ENCODE results near the gene PREX1. TPM values are rescaled to one million over a fixed set of nuclear protein-coding genes. Genes with fewer than 3 reads are reported as not detected.

PREX1 gene
- total and polyA plus RNA-seq, 2 experiments from 2014 or later, result 2.4 to 10.3 TPM

DNA sequence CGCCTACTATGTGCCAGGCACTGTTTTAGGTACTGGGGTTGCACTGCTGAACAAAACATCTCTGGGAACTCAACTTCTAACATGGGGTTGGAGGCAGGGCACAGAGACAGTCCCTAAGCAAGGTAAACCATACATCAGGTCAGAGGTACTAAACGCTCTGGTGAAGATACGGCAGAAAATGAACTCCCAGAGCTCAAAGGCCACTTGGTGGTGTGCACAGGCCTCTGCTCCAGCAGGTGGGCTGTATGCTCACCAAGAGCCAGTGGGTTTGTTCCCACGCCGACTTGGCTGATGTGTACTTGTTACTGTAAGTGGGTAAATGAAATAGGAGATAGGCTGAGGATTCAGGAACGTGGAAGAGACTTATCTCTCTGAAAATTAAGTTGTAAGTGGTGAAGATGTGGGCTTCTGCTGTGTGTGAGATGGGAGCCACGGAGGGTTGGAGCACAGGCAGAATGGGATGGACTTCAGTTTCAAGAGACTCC is 133.4 kb downstream of the PREX1 start:
- H3K79me2 ChIP-seq (replicated peaks; ENCODE audit: insufficient read depth), result no peaks in the 10 kb centered on the region
- H3K4me2 ChIP-seq, result no peak overlapping the region
- Mint-ChIP-seq H3K27me3 (ENCODE audit: insufficient read depth, low read depth, poor library complexity) (peaks cover 4% of the 10 kb centered on the region), H3K4me1 (peaks cover 6% of the 10 kb centered on the region; the same call in 2 of the 3 replicates), H3K27ac (no peak overlapping the region), H3K9me3 (no peaks in the 10 kb centered on the region), H3K4me3 (no peak overlapping the region), H3K36me3 (ENCODE audit: low read depth) (no peaks in the 10 kb centered on the region)
- H3K4me1 ChIP-seq (ENCODE audit: insufficient read depth), result no peaks in the 10 kb centered on the region; the same call in 1 of the 2 replicates
- H4K20me1 ChIP-seq (replicated peaks; ENCODE audit: insufficient read depth), result no peaks in the 10 kb centered on the region
- H3F3A ChIP-seq (replicated peaks; ENCODE audit: low read depth), result no peaks in the 10 kb centered on the region
- 0 out of 2 replicates have a peak, but pooled peaks cover 6% of the 10 kb centered on the region for H3K9me2 ChIP-seq (ENCODE audit: insufficient read depth)
- ATAC-seq, result no peak
- no peak for DNase-seq (ENCODE audit: low spot score)
- no peak overlapping the region for H2AFZ ChIP-seq
- H3K27ac ChIP-seq (ENCODE audit: low read depth), result no peak overlapping the region
- no peaks in the 10 kb centered on the region for H3K27me3 ChIP-seq (ENCODE audit: insufficient read depth)
- H3K4me3 ChIP-seq, result no peak overlapping the region
- TF ChIP-seq POLR2AphosphoS5 (IDR thresholded peaks at IDR 0.05; ENCODE audit: low read depth) (no peak), ZNF114 (CRISPR knock-in tag; IDR thresholded peaks at IDR 0.05) (no peak), CREB1 (CRISPR knock-in tag; IDR thresholded peaks at IDR 0.05; ENCODE audit: low read depth) (no peak), EZH2 (IDR thresholded peaks at IDR 0.05; ENCODE audit: low read depth, unreplicated experiment) (no peak), NANOG (IDR thresholded peaks at IDR 0.05; ENCODE audit: borderline replicate concordance) (no peak), JUNB (IDR thresholded peaks at IDR 0.05; ENCODE audit: unreplicated experiment) (no peak), STAT1 (IDR thresholded peaks at IDR 0.05; ENCODE audit: unreplicated experiment) (no peak), ZNF331 (CRISPR knock-in tag; IDR thresholded peaks at IDR 0.05; ENCODE audit: low read depth) (no peak), EZH2phosphoT487 (IDR thresholded peaks at IDR 0.05; ENCODE audit: unreplicated experiment) (no peak)
- TF ChIP-seq, protein P1, sequence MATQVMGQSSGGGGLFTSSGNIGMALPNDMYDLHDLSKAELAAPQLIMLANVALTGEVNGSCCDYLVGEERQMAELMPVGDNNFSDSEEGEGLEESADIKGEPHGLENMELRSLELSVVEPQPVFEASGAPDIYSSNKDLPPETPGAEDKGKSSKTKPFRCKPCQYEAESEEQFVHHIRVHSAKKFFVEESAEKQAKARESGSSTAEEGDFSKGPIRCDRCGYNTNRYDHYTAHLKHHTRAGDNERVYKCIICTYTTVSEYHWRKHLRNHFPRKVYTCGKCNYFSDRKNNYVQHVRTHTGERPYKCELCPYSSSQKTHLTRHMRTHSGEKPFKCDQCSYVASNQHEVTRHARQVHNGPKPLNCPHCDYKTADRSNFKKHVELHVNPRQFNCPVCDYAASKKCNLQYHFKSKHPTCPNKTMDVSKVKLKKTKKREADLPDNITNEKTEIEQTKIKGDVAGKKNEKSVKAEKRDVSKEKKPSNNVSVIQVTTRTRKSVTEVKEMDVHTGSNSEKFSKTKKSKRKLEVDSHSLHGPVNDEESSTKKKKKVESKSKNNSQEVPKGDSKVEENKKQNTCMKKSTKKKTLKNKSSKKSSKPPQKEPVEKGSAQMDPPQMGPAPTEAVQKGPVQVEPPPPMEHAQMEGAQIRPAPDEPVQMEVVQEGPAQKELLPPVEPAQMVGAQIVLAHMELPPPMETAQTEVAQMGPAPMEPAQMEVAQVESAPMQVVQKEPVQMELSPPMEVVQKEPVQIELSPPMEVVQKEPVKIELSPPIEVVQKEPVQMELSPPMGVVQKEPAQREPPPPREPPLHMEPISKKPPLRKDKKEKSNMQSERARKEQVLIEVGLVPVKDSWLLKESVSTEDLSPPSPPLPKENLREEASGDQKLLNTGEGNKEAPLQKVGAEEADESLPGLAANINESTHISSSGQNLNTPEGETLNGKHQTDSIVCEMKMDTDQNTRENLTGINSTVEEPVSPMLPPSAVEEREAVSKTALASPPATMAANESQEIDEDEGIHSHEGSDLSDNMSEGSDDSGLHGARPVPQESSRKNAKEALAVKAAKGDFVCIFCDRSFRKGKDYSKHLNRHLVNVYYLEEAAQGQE (IDR thresholded peaks at IDR 0.05; ENCODE audit: unreplicated experiment), result no peak
- TF ChIP-seq, protein P2, sequence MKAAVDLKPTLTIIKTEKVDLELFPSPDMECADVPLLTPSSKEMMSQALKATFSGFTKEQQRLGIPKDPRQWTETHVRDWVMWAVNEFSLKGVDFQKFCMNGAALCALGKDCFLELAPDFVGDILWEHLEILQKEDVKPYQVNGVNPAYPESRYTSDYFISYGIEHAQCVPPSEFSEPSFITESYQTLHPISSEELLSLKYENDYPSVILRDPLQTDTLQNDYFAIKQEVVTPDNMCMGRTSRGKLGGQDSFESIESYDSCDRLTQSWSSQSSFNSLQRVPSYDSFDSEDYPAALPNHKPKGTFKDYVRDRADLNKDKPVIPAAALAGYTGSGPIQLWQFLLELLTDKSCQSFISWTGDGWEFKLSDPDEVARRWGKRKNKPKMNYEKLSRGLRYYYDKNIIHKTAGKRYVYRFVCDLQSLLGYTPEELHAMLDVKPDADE (IDR thresholded peaks at IDR 0.05), result no peak
- TF ChIP-seq, protein P3, sequence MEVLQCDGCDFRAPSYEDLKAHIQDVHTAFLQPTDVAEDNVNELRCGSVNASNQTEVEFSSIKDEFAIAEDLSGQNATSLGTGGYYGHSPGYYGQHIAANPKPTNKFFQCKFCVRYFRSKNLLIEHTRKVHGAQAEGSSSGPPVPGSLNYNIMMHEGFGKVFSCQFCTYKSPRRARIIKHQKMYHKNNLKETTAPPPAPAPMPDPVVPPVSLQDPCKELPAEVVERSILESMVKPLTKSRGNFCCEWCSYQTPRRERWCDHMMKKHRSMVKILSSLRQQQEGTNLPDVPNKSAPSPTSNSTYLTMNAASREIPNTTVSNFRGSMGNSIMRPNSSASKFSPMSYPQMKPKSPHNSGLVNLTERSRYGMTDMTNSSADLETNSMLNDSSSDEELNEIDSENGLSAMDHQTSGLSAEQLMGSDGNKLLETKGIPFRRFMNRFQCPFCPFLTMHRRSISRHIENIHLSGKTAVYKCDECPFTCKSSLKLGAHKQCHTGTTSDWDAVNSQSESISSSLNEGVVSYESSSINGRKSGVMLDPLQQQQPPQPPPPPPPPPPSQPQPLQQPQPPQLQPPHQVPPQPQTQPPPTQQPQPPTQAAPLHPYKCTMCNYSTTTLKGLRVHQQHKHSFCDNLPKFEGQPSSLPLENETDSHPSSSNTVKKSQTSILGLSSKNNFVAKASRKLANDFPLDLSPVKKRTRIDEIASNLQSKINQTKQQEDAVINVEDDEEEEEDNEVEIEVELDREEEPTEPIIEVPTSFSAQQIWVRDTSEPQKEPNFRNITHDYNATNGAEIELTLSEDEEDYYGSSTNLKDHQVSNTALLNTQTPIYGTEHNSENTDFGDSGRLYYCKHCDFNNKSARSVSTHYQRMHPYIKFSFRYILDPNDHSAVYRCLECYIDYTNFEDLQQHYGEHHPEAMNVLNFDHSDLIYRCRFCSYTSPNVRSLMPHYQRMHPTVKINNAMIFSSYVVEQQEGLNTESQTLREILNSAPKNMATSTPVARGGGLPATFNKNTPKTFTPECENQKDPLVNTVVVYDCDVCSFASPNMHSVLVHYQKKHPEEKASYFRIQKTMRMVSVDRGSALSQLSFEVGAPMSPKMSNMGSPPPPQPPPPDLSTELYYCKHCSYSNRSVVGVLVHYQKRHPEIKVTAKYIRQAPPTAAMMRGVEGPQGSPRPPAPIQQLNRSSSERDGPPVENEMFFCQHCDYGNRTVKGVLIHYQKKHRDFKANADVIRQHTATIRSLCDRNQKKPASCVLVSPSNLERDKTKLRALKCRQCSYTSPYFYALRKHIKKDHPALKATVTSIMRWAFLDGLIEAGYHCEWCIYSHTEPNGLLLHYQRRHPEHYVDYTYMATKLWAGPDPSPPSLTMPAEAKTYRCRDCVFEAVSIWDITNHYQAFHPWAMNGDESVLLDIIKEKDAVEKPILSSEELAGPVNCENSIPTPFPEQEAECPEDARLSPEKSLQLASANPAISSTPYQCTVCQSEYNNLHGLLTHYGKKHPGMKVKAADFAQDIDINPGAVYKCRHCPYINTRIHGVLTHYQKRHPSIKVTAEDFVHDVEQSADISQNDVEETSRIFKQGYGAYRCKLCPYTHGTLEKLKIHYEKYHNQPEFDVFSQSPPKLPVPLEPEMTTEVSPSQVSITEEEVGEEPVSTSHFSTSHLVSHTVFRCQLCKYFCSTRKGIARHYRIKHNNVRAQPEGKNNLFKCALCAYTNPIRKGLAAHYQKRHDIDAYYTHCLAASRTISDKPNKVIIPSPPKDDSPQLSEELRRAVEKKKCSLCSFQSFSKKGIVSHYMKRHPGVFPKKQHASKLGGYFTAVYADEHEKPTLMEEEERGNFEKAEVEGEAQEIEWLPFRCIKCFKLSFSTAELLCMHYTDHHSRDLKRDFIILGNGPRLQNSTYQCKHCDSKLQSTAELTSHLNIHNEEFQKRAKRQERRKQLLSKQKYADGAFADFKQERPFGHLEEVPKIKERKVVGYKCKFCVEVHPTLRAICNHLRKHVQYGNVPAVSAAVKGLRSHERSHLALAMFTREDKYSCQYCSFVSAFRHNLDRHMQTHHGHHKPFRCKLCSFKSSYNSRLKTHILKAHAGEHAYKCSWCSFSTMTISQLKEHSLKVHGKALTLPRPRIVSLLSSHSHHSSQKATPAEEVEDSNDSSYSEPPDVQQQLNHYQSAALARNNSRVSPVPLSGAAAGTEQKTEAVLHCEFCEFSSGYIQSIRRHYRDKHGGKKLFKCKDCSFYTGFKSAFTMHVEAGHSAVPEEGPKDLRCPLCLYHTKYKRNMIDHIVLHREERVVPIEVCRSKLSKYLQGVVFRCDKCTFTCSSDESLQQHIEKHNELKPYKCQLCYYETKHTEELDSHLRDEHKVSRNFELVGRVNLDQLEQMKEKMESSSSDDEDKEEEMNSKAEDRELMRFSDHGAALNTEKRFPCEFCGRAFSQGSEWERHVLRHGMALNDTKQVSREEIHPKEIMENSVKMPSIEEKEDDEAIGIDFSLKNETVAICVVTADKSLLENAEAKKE (CRISPR knock-in tag; IDR thresholded peaks at IDR 0.05), result no peak
- TF ChIP-seq, protein P4, sequence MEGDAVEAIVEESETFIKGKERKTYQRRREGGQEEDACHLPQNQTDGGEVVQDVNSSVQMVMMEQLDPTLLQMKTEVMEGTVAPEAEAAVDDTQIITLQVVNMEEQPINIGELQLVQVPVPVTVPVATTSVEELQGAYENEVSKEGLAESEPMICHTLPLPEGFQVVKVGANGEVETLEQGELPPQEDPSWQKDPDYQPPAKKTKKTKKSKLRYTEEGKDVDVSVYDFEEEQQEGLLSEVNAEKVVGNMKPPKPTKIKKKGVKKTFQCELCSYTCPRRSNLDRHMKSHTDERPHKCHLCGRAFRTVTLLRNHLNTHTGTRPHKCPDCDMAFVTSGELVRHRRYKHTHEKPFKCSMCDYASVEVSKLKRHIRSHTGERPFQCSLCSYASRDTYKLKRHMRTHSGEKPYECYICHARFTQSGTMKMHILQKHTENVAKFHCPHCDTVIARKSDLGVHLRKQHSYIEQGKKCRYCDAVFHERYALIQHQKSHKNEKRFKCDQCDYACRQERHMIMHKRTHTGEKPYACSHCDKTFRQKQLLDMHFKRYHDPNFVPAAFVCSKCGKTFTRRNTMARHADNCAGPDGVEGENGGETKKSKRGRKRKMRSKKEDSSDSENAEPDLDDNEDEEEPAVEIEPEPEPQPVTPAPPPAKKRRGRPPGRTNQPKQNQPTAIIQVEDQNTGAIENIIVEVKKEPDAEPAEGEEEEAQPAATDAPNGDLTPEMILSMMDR (conservative IDR thresholded peaks at IDR 0.05; ENCODE audit: low read depth in 2 of 2), result no peak
- H3K36me3 ChIP-seq (ENCODE audit: insufficient read depth), result no peaks in the 10 kb centered on the region
